Activated CD8-positive, alpha-beta memory T cell treated with anti-CD3 and anti-CD28 coated beads for 24 hours (primary cell): ENCODE results near the gene GSTM2.
A peak's percentile ranks its signal among the peaks of the same experiment; 100 is the strongest.
"Not testable (repeated sequence)": the region's sequence is repeated elsewhere in the genome, so short reads cannot be mapped to it uniquely, and the experiment has no call there.

Experiments
- DNase-seq: peaks from one replicate; pipeline ENCODE4 v3.0.0-alpha.2; 2020

Gene GSTM2

GRCh38 chr1:109685399-109685798 is 17.5 kb downstream of the GSTM2 start:
- not testable (repeated sequence) for DNase-seq

- not testable (repeated sequence) for DNase-seq
Measured at GRCh38 chr1:109685890-109686289, 18.0 kb downstream of the GSTM2 start.

GRCh38 chr1:109687109-109687508 is 19.3 kb downstream of the GSTM2 start:
- not testable (repeated sequence) for DNase-seq

- peak; percentile 95 for DNase-seq
Measured at GRCh38 chr1:109687641-109688499, 20.0 kb downstream of the GSTM2 start, which contains the start of gene GSTM1. GSTM1 (plus strand) TSS chr1:109687817; CDS start chr1:109687874, 57 bp downstream.

GRCh38 chr1:109689844-109690405 is 22.1 kb downstream of the GSTM2 start:
- DNase-seq: no peak

- no peak for DNase-seq
Measured at GRCh38 chr1:109691759-109692158, 23.9 kb downstream of the GSTM2 start.

GRCh38 chr1:109694400-109694799 is 26.5 kb downstream of the GSTM2 start:
- not testable (repeated sequence) for DNase-seq

- DNase-seq: not testable (repeated sequence)
Measured at GRCh38 chr1:109695138-109695537, 27.3 kb downstream of the GSTM2 start.

GRCh38 chr1:109697066-109697465 is 29.2 kb downstream of the GSTM2 start:
- DNase-seq: no peak

GRCh38 chr1:109697861-109698260 is 30.0 kb downstream of the GSTM2 start:
- not testable (repeated sequence) for DNase-seq

GRCh38 chr1:109702940-109703339 is 35.1 kb downstream of the GSTM2 start:
- DNase-seq: not testable (repeated sequence)

GRCh38 chr1:109704173-109704572 is 36.3 kb downstream of the GSTM2 start:
- DNase-seq: no peak

GRCh38 chr1:109705411-109705810 is 37.6 kb downstream of the GSTM2 start:
- no peak for DNase-seq

- not testable (repeated sequence) for DNase-seq
Measured at GRCh38 chr1:109708949-109709348, 41.1 kb downstream of the GSTM2 start.

- DNase-seq: not testable (repeated sequence)
Measured at GRCh38 chr1:109709822-109710221, 42.0 kb downstream of the GSTM2 start.

GRCh38 chr1:109711593-109712320 is 43.9 kb downstream of the GSTM2 start, which contains the start of gene GSTM5:
GSTM5 (plus strand) TSS chr1:109712251; CDS start chr1:109712313, 62 bp downstream.
- peak; percentile 64 for DNase-seq

- DNase-seq: no peak
Measured at GRCh38 chr1:109712321-109712864, 44.5 kb downstream of the GSTM2 start.

- DNase-seq: no peak
Measured at GRCh38 chr1:109713636-109714035, 45.8 kb downstream of the GSTM2 start.

GRCh38 chr1:109714661-109715372 is 47.0 kb downstream of the GSTM2 start:
- no peak for DNase-seq

GRCh38 chr1:109716121-109716520 is 48.3 kb downstream of the GSTM2 start:
- no peak for DNase-seq

- DNase-seq: no peak
Measured at GRCh38 chr1:109716570-109717090, 48.8 kb downstream of the GSTM2 start.

- DNase-seq: no peak
Measured at GRCh38 chr1:109717729-109718128, 49.9 kb downstream of the GSTM2 start.
